ENCODE data around the gene SOD3.

- TF ChIP-seq CTCF (IDR thresholded peaks at IDR 0.05; ENCODE audit: insufficient read depth, low read depth, low read length) (no peak), EZH2 (IDR thresholded peaks at IDR 0.05; ENCODE audit: insufficient read depth, low read length) (no peak)
Observed at GRCh38 chr4:24794916-24795665, at the start of gene SOD3.

Data from astrocyte (in vitro differentiated cells and primary cell).